ENCODE results near the gene DENND1A.

The DENND1A gene

GRCh38 chr9:123678038-123678877 is 251.7 kb downstream of the DENND1A start:
- Histone ChIP-seq H3K4me3 (ENCODE audit: low read length, poor library complexity, severe bottlenecking) (no peak overlapping the region), H3F3A (ENCODE audit: low read depth) (no peaks in the 10 kb centered on the region), H3K4me1 (ENCODE audit: insufficient read depth, low read length, poor library complexity, severe bottlenecking) (no peaks in the 10 kb centered on the region), H2AFZ (ENCODE audit: low read length) (no peak overlapping the region), H3K9me3 (ENCODE audit: insufficient read depth, low read depth, low read length) (no peaks in the 10 kb centered on the region), H3K9me2 (replicated peaks; ENCODE audit: low read depth, low read length) (no peaks in the 10 kb centered on the region), H3K79me2 (ENCODE audit: insufficient read depth, low read length) (no peaks in the 10 kb centered on the region), H3K4me2 (ENCODE audit: low read depth, low read length, poor library complexity, severe bottlenecking) (no peak overlapping the region), H3K36me3 (ENCODE audit: insufficient read depth, low read length) (no peaks in the 10 kb centered on the region), H3K27me3 (ENCODE audit: insufficient read depth, low read length, poor library complexity, severe bottlenecking) (no peaks in the 10 kb centered on the region), H4K20me1 (ENCODE audit: insufficient read depth, low read length, poor library complexity, severe bottlenecking) (no peaks in the 10 kb centered on the region), H3K9ac (ENCODE audit: low read depth, low read length, poor library complexity, severe bottlenecking) (no peak overlapping the region)
- TF ChIP-seq EZH2phosphoT487 (IDR thresholded peaks at IDR 0.05; ENCODE audit: borderline replicate concordance) = no peak
- TF ChIP-seq CTCF (conservative IDR thresholded peaks at IDR 0.05; ENCODE audit: low read length) = no peak

GRCh38 chr9:123676869-123677268 is 253.1 kb downstream of the DENND1A start:
- no peaks in the 10 kb centered on the region for H3K27me3 ChIP-seq (ENCODE audit: insufficient read depth, low read length, poor library complexity, severe bottlenecking)
- TF ChIP-seq EZH2phosphoT487 (IDR thresholded peaks at IDR 0.05; ENCODE audit: borderline replicate concordance) = no peak
- no peak for TF ChIP-seq CTCF (conservative IDR thresholded peaks at IDR 0.05; ENCODE audit: low read length)
- H3K9me2 ChIP-seq (replicated peaks; ENCODE audit: low read depth, low read length) = no peaks in the 10 kb centered on the region
- H3K36me3 ChIP-seq (ENCODE audit: insufficient read depth, low read length) = no peaks in the 10 kb centered on the region
- no peaks in the 10 kb centered on the region for H3K79me2 ChIP-seq (ENCODE audit: insufficient read depth, low read length)
- H3K4me2 ChIP-seq (ENCODE audit: low read depth, low read length, poor library complexity, severe bottlenecking) = no peak overlapping the region
- H3K4me3 ChIP-seq (ENCODE audit: low read length, poor library complexity, severe bottlenecking) = no peak overlapping the region
- H4K20me1 ChIP-seq (ENCODE audit: insufficient read depth, low read length, poor library complexity, severe bottlenecking) = no peaks in the 10 kb centered on the region
- no peaks in the 10 kb centered on the region for H3K4me1 ChIP-seq (ENCODE audit: insufficient read depth, low read length, poor library complexity, severe bottlenecking)
- H3K9ac ChIP-seq (ENCODE audit: low read depth, low read length, poor library complexity, severe bottlenecking) = no peak overlapping the region
- H3K9me3 ChIP-seq (ENCODE audit: insufficient read depth, low read depth, low read length) = no peaks in the 10 kb centered on the region
- no peak overlapping the region for H2AFZ ChIP-seq (ENCODE audit: low read length)
- H3F3A ChIP-seq (ENCODE audit: low read depth) = no peaks in the 10 kb centered on the region

- Histone ChIP-seq H3K36me3 (ENCODE audit: insufficient read depth, low read length) (no peaks in the 10 kb centered on the region), H3K9me2 (replicated peaks; ENCODE audit: low read depth, low read length) (no peaks in the 10 kb centered on the region), H3K4me2 (ENCODE audit: low read depth, low read length, poor library complexity, severe bottlenecking) (no peak overlapping the region), H3K4me3 (ENCODE audit: low read length, poor library complexity, severe bottlenecking) (no peak overlapping the region), H3K9me3 (ENCODE audit: insufficient read depth, low read depth, low read length) (no peaks in the 10 kb centered on the region), H3K27me3 (ENCODE audit: insufficient read depth, low read length, poor library complexity, severe bottlenecking) (no peaks in the 10 kb centered on the region), H3K9ac (ENCODE audit: low read depth, low read length, poor library complexity, severe bottlenecking) (no peak overlapping the region), H4K20me1 (ENCODE audit: insufficient read depth, low read length, poor library complexity, severe bottlenecking) (no peaks in the 10 kb centered on the region), H3K4me1 (ENCODE audit: insufficient read depth, low read length, poor library complexity, severe bottlenecking) (no peaks in the 10 kb centered on the region), H3K79me2 (ENCODE audit: insufficient read depth, low read length) (no peaks in the 10 kb centered on the region), H2AFZ (ENCODE audit: low read length) (no peak overlapping the region), H3F3A (ENCODE audit: low read depth) (no peaks in the 10 kb centered on the region)
- TF ChIP-seq CTCF (conservative IDR thresholded peaks at IDR 0.05; ENCODE audit: low read length) (no peak), EZH2phosphoT487 (IDR thresholded peaks at IDR 0.05; ENCODE audit: borderline replicate concordance) (no peak)
Measured at GRCh38 chr9:123669346-123669745, 260.6 kb downstream of the DENND1A start.
